Measurements from ENCODE around the gene ZNF775. TPM values are rescaled to one million over a fixed set of nuclear protein-coding genes. Genes with fewer than 3 reads are reported as not detected.

ZNF775 gene
- total and polyA plus RNA-seq, 2 of the 13 experiments (the other 11 are each of a cell fraction or from before 2014, with no cell fraction given), result 3.1 to 3.2 TPM

DNA sequence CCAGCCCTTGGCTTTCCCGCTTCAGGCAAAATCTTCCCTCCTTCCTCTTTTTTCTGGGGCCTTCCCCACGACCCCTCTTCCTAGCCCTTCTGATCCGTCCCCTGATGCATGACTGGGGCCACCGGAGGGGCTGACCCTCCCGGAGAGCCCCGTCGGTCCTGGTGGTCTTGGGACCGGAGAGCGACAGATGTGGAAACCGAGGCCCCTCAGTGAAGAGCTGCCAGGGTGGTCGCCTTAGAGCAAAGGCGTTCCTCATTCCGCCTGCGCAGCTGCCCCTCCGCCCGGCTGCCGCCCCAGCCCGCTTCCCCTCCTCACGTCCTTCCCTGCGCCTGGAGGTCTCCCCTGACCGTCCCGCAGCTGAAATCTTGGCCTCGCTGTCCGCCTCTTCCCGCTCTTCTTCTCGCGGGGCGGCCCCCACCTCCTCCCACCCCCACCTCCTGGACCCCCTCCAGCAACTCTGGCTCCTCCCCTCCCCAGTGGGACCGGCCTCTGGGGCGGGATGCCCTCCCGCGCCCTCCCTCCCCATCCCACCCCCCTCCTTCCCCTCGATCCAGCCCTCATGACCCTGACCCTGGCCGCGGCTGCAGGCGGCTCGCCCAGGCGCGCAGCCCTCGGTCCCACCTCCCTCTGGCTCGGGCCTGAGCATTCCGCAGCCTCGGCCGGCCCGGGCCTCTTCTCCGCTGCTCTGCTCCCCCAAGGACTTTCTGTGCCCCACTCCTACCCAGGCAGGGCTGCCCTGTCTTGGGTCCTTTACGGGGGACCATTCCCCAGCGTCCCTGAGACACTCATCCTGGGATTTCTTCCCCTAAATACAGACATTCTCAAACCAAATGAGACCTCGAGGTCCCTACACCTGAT lies 37.6 kb upstream of the ZNF775 start, which contains the start of gene RARRES2 (continued):
- TF ChIP-seq HDAC1 (CRISPR knock-in tag; IDR thresholded peaks at IDR 0.05) (0 out of 2 replicates have a peak, but pooled peaks have one; percentile 27), HCFC1 (IDR thresholded peaks at IDR 0.05; ENCODE audit: low read depth, low read length) (no peak), PHF21A (CRISPR knock-in tag; IDR thresholded peaks at IDR 0.05) (no peak), KDM5B (CRISPR knock-in tag; IDR thresholded peaks at IDR 0.05; ENCODE audit: borderline replicate concordance) (no peak), ZKSCAN5 (CRISPR knock-in tag; IDR thresholded peaks at IDR 0.05) (no peak), ATAD3A (CRISPR knock-in tag; IDR thresholded peaks at IDR 0.05) (no peak), MAZ (IDR thresholded peaks at IDR 0.05; ENCODE audit: borderline replicate concordance, low read depth, low read length) (no peak), MAZ (CRISPR knock-in tag; IDR thresholded peaks at IDR 0.05; ENCODE audit: low read depth) (no peak; the same call in 1 of the 2 replicates), RCOR2 (CRISPR knock-in tag; IDR thresholded peaks at IDR 0.05) (no peak)
- TF ChIP-seq, protein P1, sequence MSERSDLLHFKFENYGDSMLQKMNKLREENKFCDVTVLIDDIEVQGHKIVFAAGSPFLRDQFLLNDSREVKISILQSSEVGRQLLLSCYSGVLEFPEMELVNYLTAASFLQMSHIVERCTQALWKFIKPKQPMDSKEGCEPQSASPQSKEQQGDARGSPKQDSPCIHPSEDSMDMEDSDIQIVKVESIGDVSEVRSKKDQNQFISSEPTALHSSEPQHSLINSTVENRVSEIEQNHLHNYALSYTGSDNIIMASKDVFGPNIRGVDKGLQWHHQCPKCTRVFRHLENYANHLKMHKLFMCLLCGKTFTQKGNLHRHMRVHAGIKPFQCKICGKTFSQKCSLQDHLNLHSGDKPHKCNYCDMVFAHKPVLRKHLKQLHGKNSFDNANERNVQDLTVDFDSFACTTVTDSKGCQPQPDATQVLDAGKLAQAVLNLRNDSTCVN (CRISPR knock-in tag; IDR thresholded peaks at IDR 0.05; ENCODE audit: borderline replicate concordance), result 0 out of 2 replicates have a peak, but pooled peaks have one; percentile 7
- TF ChIP-seq, protein P2, sequence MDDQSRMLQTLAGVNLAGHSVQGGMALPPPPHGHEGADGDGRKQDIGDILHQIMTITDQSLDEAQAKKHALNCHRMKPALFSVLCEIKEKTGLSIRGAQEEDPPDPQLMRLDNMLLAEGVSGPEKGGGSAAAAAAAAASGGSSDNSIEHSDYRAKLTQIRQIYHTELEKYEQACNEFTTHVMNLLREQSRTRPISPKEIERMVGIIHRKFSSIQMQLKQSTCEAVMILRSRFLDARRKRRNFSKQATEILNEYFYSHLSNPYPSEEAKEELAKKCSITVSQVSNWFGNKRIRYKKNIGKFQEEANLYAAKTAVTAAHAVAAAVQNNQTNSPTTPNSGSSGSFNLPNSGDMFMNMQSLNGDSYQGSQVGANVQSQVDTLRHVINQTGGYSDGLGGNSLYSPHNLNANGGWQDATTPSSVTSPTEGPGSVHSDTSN (CRISPR knock-in tag; IDR thresholded peaks at IDR 0.05; ENCODE audit: borderline replicate concordance), result no peak
- TF ChIP-seq, protein P3, sequence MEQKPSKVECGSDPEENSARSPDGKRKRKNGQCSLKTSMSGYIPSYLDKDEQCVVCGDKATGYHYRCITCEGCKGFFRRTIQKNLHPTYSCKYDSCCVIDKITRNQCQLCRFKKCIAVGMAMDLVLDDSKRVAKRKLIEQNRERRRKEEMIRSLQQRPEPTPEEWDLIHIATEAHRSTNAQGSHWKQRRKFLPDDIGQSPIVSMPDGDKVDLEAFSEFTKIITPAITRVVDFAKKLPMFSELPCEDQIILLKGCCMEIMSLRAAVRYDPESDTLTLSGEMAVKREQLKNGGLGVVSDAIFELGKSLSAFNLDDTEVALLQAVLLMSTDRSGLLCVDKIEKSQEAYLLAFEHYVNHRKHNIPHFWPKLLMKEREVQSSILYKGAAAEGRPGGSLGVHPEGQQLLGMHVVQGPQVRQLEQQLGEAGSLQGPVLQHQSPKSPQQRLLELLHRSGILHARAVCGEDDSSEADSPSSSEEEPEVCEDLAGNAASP (CRISPR knock-in tag; IDR thresholded peaks at IDR 0.05; ENCODE audit: borderline replicate concordance), result 0 out of 2 replicates have a peak, but pooled peaks have one; percentile 36
- TF ChIP-seq, protein P4, sequence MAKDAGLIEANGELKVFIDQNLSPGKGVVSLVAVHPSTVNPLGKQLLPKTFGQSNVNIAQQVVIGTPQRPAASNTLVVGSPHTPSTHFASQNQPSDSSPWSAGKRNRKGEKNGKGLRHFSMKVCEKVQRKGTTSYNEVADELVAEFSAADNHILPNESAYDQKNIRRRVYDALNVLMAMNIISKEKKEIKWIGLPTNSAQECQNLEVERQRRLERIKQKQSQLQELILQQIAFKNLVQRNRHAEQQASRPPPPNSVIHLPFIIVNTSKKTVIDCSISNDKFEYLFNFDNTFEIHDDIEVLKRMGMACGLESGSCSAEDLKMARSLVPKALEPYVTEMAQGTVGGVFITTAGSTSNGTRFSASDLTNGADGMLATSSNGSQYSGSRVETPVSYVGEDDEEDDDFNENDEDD (CRISPR knock-in tag; IDR thresholded peaks at IDR 0.05; ENCODE audit: borderline replicate concordance), result 0 out of 2 replicates have a peak, but pooled peaks have one; percentile 18
- TF ChIP-seq, protein P5, sequence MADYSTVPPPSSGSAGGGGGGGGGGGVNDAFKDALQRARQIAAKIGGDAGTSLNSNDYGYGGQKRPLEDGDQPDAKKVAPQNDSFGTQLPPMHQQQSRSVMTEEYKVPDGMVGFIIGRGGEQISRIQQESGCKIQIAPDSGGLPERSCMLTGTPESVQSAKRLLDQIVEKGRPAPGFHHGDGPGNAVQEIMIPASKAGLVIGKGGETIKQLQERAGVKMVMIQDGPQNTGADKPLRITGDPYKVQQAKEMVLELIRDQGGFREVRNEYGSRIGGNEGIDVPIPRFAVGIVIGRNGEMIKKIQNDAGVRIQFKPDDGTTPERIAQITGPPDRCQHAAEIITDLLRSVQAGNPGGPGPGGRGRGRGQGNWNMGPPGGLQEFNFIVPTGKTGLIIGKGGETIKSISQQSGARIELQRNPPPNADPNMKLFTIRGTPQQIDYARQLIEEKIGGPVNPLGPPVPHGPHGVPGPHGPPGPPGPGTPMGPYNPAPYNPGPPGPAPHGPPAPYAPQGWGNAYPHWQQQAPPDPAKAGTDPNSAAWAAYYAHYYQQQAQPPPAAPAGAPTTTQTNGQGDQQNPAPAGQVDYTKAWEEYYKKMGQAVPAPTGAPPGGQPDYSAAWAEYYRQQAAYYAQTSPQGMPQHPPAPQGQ (CRISPR knock-in tag; IDR thresholded peaks at IDR 0.05; ENCODE audit: borderline replicate concordance), result no peak
- TF ChIP-seq, protein P6, sequence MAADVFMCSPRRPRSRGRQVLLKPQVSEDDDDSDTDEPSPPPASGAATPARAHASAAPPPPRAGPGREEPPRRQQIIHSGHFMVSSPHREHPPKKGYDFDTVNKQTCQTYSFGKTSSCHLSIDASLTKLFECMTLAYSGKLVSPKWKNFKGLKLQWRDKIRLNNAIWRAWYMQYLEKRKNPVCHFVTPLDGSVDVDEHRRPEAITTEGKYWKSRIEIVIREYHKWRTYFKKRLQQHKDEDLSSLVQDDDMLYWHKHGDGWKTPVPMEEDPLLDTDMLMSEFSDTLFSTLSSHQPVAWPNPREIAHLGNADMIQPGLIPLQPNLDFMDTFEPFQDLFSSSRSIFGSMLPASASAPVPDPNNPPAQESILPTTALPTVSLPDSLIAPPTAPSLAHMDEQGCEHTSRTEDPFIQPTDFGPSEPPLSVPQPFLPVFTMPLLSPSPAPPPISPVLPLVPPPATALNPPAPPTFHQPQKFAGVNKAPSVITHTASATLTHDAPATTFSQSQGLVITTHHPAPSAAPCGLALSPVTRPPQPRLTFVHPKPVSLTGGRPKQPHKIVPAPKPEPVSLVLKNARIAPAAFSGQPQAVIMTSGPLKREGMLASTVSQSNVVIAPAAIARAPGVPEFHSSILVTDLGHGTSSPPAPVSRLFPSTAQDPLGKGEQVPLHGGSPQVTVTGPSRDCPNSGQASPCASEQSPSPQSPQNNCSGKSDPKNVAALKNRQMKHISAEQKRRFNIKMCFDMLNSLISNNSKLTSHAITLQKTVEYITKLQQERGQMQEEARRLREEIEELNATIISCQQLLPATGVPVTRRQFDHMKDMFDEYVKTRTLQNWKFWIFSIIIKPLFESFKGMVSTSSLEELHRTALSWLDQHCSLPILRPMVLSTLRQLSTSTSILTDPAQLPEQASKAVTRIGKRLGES (CRISPR knock-in tag; IDR thresholded peaks at IDR 0.05; ENCODE audit: borderline replicate concordance), result no peak
- TF ChIP-seq, protein P7, sequence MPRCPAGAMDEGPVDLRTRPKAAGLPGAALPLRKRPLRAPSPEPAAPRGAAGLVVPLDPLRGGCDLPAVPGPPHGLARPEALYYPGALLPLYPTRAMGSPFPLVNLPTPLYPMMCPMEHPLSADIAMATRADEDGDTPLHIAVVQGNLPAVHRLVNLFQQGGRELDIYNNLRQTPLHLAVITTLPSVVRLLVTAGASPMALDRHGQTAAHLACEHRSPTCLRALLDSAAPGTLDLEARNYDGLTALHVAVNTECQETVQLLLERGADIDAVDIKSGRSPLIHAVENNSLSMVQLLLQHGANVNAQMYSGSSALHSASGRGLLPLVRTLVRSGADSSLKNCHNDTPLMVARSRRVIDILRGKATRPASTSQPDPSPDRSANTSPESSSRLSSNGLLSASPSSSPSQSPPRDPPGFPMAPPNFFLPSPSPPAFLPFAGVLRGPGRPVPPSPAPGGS (CRISPR knock-in tag; IDR thresholded peaks at IDR 0.05), result no peak
